Ovary (tissue), 3 donors: Measurements from ENCODE around the gene BACH1.

Experiments used
- CTCF ChIP-seq, 3 donors: fragments of 450-650 bp in 2 of 3; fragments of 200-600 bp in 1 of 3; IDR thresholded peaks; one replicate each; pipeline versions ENCODE4 v1.5.1 to v1.8.0; 2016 to 2022; ENCODE audit warnings: antibody characterized with exemption in 3 of 3, mild to moderate bottlenecking in 1 of 3
- POLR2A ChIP-seq: fragments of 450-650 bp; IDR thresholded peaks from one replicate; pipeline ENCODE4 v1.6.1; 2017; ENCODE audit warnings: antibody characterized with exemption, mild to moderate bottlenecking, moderate library complexity
- donor health status: DM: no; HTN: no; CAD: no.

GRCh38 chr21:29387598-29387997 is 88.9 kb downstream of the BACH1 start:
- TF ChIP-seq CTCF (IDR thresholded peaks at IDR 0.05) = no peak
- TF ChIP-seq POLR2A = no peak
